DMS153 treated with DMSO at 0.1 percent for 48 hours (cell line): ENCODE measurements around the gene NPR1.
"Not testable (repeated sequence)": the region's sequence is repeated elsewhere in the genome, so short reads cannot be mapped to it uniquely, and the experiment has no call there.

Experiments
- DNase-seq: peaks from one replicate; lab custom pipeline; 2025; ENCODE audit not compliant: unreplicated experiment; lab: John Stamatoyannopoulos, UW

NPR1 gene

DNA sequence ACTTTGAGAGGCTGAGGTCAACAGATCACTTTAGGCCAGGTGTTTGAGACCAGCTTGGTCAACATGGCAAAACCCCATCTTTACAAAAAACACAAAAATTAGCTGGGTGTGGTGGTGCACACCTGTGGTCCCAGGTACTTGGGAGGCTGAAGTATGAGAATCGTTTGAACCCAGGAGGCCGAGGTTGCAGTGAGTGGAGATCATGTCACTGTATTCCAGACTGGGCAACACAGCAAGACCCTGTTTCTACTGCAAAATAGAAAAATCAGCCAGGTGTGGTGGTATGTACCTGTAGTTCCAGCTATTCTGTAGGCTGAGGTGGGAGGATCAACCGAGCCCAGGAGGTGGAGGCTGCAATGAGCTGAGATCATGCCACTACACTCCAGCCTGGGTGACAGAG lies 45.2 kb downstream of the NPR1 start:
- DNase-seq = no peak

DNA sequence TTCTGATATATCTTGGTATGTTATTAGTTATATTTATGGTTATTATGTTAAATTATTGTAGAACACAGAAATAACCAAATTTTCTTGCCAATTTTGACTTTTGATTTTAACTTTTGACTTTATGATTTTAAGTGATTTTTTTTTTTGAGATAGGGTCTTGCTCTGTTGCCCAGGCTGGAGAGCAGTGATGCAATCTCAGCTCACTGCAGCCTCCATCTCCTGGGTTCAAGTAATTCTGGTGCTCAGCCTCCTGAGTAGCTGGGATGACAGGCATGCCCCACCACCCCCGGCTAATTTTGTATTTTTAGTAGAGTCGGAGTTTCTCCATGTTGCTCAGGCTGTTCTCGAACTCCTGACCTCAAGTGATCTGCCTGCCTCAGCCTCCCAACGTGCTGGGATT lies 46.1 kb downstream of the NPR1 start:
- not testable (repeated sequence) for DNase-seq

DNA sequence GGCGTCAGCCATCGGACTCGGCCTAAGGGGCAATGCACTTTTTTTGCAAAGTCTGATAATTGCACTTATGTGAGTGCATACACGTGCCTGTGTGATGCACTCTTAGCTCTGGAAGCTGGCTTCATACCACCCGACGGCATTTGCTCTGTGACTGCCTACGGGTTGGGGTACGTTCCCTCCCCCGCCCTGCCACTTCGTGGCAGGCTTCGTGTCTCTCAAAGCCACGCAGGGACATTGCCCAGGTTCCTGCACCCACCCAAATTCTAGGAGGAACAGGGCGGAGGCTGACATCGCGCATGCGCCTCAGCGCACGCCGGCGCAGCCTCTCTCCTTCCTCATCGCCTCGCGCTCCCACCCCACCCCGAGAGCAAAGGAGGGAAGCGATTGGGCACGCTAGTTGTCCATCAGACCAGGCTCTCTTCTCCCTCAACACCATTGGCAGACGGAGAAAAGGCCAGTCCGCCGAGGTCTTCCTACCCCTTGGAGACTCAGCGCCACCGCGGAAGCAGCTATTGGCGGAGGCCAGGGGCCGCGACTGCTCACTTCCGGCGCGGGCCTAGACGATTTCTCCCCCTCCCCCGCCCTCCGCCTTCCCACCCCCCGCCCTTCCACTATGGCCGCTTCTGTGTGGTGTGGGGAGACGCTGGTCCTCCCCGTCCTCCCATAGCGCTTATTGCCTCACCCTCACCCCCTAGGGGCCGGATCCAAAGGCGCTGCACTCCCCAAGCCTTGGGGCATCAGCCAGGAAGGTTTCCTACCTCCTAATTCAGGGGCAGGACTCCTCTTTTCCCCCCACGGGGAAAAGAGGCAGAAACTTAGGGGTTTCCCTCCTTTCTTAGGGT lies 49.2 kb downstream of the NPR1 start, which contains the start of gene INTS3:
TSS of gene INTS3 (plus strand) at position 588 of the 842 bp plus-strand sequence. CDS start 585 bp downstream, outside the sequence.
- peak; percentile 100 for DNase-seq

DNA sequence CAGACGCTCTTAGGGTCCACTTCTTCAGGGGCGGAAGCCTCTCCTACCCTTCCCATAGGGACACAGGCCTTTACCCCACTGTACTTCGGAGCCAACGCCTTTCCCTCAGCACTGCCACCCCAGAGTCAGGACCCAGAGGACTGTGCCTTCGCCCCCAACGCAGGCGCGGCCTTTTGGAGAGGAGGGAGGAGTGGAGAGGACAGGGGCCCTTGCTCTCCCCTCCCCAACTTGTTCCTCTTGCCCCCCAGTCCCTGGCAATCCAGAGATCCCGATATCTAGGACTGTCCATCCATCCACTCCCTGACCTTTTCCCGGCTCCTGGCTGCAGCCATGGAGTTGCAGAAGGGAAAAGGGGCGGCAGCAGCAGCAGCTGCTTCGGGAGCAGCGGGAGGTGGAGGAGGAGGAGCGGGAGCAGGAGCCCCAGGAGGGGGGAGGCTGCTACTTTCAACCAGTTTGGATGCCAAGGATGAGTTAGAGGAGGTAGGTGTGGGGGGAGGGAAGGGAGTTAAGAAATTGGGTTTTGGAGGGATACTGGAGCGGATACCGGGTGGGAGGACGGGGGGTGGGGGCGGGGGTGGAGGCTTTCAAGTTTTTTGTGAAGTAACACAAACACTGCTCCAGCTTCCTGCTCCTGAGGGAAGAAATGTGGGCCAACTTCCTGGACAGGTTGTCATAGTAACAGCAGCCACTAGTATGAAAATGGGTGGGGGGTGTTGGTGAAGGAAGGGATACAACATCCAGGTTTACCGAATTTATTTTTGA lies 50.0 kb downstream of the NPR1 start:
- peak; percentile 52 for DNase-seq

DNA sequence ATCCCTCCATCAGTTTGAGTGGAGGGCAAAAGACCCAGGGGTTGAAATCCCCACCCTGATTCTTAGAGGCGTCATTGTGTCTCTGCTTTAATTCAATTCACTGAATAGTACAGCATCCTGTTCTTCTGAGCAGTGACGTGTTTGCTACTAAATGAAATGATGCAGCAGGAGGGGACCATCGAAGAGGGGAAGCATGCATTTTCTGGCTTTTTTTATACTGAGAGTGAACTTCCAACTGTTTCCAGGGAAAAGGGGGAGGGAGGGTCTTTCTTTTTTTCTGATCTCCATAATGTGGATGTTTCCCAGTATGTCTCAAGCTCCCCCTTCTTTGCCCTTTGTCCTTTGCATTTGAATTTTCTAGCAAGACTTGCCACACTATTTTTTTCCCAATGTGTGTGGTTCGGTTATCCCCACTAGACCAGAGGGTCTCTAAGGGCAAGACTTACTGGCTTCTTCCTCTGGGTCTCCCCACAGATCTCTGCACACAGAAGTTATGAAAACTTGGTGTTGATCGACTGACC lies 52.0 kb downstream of the NPR1 start:
- DNase-seq = no peak

DNA sequence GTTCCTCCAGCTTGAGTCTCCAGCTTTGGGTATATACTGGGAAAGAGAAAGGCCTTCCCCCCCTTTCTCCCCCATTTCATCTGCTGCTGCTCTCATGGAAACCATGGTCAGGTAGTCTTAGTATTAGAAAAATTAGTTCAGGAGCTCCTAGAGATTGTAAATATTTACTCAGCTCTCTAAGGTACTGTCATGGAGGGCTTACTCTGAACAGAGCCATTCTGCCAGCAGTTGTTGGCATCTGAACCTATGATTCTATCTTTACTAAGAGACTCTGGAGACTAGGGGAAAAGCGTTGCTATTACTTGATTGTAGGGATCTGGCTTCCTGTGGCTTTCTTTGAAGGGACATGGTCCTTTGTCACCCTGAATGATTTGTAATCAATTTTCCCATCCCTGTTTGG lies 55.5 kb downstream of the NPR1 start:
- DNase-seq = peak; percentile 67

DNA sequence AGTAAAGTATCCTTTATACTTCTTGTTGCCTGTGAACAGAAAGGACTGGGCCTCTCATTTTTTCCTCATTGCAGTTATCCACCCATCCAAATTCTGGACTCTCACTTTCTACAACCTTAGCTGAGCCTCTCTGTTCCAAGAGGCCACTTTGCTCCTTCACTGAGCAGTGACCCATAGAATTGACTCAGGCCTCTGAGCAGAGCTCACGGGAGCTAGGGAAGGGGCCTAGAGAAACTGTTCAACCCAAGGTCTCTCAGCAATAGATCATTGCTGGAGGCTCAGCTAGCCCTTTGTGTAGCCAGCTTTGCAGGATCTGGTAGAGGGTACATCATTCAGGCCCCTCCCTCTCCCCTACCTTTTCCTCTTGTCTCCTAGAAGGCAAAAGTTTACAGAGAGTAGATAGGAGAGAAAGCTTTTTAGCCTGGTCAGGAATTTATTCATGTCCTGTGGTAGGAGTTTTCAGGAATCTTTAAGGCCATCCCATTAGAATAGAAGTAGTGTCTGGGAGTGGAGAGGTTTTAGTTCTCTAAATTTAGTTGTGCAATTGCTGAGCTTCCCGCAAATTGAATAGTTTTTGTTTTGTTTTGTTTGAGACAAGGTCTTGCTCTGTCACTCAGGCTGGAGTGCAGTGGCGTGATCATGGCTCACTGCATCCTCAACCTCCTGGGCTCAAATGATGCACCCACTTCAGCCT lies 56.1 kb downstream of the NPR1 start:
- DNase-seq = no peak

DNA sequence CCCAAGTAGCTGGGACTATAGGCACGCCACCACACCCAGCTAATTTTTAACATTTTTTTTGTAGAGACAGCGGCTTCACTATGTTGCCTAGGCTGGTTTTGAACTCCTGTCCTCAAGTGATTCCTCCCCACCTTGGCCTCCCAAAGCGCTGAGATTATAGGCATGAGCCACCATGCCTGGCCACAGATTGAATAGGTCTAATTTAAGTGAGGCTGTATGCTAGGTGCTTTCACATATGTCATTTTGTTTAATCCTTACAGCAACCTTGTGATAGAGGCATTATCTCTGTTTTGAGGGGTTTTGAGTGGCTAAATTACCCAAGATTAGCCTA lies 56.6 kb downstream of the NPR1 start:
- DNase-seq = no peak

DNA sequence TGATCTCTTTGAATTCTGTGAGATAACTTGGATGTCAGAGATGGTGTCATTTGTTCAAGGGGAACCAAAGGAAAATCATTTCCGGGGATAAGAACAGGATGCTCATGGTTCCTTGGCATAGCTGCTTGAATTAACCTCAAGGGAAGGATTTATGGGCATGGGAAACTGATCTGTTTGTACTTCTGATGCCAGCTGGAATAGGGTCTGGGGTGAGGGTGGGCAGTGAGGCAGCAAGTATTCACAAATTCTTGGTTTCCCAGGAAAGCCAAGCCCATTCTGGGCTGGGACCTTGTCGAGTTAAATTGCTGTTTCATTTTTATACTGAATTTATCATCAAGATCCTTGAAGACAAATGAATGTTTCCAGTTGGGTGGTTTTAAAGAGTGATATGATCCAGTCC lies 63.5 kb downstream of the NPR1 start:
- DNase-seq = no peak

DNA sequence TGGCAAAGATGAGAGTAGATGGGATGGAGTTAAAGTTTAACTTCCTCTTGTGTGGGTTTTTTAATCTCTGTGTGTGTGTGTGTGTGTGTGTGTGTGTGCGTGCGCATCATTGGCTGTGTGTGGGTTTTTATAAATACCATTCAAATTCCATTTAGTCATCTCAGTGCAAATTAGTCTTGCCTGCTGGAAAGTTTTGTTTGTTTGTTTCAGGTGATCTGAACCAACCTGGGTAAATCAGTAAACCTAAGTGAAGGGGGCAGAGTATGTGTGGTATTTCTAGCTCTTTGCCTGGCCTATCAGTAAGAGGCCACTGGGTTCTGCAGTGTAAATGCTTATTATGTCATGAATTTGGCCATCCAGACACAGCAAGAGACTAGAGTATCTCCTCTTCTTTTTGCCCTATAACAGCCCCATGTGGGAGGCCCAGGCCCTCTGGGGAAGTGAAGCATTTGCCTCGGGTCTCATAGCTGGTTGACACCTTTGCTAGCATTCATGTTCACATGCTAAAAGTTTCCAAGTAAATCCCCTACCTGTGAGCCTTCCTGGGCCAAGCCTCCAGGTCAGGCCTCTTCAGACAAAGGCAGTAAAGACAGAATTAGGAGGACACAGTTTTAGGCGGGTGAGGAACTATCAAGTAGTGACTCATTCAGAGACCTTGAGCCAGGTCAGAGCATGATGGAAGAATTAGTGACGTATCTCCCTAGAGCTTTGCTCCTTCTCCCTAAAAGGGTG lies 64.1 kb downstream of the NPR1 start:
- DNase-seq = no peak
